ENCODE measurements around the gene LRBA. TPM values are rescaled to one million over a fixed set of nuclear protein-coding genes. Genes with fewer than 3 reads are reported as not detected.

The LRBA gene
- total RNA-seq, 2 donors from 2014 or later, result 30.9 to 33.7 TPM

DNA sequence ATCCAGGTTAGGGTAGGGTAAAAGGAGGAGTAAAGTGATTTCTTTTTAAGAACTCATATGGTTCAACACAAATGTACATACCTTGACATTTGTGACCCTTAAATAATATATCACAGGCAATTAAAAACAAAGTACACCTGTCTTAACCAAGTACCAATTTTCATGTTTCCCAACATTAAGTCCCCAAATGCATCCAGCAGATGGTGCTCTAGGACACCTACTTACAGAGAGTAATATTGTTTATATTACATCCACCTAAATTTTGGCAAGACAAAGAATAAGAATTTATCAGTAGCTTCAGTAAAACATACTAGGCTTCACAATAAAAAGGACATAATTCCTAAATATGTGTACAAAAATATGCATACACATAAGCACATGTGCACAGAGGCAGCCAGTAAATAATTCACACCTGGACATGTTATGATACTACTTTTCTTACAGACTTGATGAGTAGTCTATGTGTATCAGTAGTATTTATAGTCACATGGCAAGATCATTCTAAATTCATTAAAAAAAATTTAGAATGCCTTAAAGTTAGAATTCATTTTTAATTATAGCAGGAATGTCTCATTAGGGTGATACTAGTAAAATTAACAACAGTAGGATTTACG lies 717.1 kb downstream of the LRBA start:
- no peak for ATAC-seq (ENCODE audit: insufficient number of reproducible peaks, low FRiP score, low read depth)
- Histone ChIP-seq H3K36me3 (no peaks in the 10 kb centered on the region), H3K9me3 (no peaks in the 10 kb centered on the region), H3K27me3 (replicated peaks; ENCODE audit: insufficient read depth) (no peaks in the 10 kb centered on the region), H3K4me1 (ENCODE audit: control insufficient read depth in 1 of 2, low read depth in 2 of 2) (no peaks in the 10 kb centered on the region), H3K27ac (no peak overlapping the region), H3K4me3 (no peak overlapping the region)
- no peak for DNase-seq (ENCODE audit: low spot score)
- TF ChIP-seq, protein P1, sequence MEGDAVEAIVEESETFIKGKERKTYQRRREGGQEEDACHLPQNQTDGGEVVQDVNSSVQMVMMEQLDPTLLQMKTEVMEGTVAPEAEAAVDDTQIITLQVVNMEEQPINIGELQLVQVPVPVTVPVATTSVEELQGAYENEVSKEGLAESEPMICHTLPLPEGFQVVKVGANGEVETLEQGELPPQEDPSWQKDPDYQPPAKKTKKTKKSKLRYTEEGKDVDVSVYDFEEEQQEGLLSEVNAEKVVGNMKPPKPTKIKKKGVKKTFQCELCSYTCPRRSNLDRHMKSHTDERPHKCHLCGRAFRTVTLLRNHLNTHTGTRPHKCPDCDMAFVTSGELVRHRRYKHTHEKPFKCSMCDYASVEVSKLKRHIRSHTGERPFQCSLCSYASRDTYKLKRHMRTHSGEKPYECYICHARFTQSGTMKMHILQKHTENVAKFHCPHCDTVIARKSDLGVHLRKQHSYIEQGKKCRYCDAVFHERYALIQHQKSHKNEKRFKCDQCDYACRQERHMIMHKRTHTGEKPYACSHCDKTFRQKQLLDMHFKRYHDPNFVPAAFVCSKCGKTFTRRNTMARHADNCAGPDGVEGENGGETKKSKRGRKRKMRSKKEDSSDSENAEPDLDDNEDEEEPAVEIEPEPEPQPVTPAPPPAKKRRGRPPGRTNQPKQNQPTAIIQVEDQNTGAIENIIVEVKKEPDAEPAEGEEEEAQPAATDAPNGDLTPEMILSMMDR (IDR thresholded peaks at IDR 0.05), result peak; percentile 60

DNA sequence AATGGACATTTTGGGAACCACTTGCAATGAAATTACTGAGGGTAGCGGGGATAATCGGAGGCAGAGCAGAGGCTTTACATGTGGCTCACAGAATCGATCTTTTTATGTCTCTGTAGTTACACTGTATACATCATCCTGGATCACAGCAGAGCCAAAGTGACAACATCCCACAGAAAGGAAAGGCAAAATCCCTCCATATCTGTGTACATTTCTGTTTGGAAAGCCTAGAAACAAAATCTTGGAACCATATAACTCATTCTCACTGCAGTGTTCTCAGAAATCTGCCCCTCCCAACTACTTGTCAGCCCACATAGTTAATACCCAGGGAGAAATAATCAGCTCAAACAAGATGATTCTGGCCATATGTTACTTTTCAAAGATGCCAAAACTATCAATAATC lies 725.2 kb downstream of the LRBA start:
- no peak for ATAC-seq (ENCODE audit: insufficient number of reproducible peaks, low FRiP score, low read depth)
- Histone ChIP-seq H3K9me3 (no peaks in the 10 kb centered on the region), H3K4me1 (ENCODE audit: control insufficient read depth in 1 of 2, low read depth in 2 of 2) (peaks cover 0 to 4% of the 10 kb centered on the region in 2 donors), H3K36me3 (no peaks in the 10 kb centered on the region), H3K27ac (no peak overlapping the region), H3K4me3 (no peak overlapping the region), H3K27me3 (replicated peaks; ENCODE audit: insufficient read depth) (no peaks in the 10 kb centered on the region)
- DNase-seq (ENCODE audit: low spot score), result no peak
- TF ChIP-seq, protein P1 (IDR thresholded peaks at IDR 0.05), result no peak

DNA sequence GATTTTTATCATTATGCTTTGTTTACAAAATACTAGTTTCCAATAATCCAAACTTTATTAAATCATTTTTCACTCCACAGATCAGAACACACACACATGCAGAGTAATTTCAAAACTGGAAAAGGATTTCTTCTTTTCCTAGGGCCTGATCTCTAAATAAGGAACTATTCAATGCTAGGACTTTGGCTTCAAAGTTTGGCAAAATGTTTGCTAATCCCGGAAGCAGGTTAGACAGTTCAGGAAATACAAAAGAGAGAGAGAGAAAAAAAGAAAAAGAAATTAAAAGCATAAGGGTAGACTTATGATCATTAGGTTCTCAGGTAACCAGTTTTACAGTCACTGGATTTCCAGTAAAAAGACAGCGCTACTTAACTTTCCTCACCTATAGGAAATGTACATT lies 725.9 kb downstream of the LRBA start:
- H3K27ac ChIP-seq, result no peak overlapping the region
- no peaks in the 10 kb centered on the region for H3K9me3 ChIP-seq
- H3K27me3 ChIP-seq (replicated peaks; ENCODE audit: insufficient read depth), result no peaks in the 10 kb centered on the region
- no peaks in the 10 kb centered on the region for H3K36me3 ChIP-seq
- ATAC-seq (ENCODE audit: insufficient number of reproducible peaks, low FRiP score, low read depth) (no peak), DNase-seq (ENCODE audit: low spot score) (no peak)
- no peak overlapping the region for H3K4me3 ChIP-seq
- TF ChIP-seq, protein P1 (IDR thresholded peaks at IDR 0.05), result no peak
- H3K4me1 ChIP-seq (ENCODE audit: control insufficient read depth in 1 of 2, low read depth in 2 of 2), result peaks cover 0 to 4% of the 10 kb centered on the region in 2 donors

DNA sequence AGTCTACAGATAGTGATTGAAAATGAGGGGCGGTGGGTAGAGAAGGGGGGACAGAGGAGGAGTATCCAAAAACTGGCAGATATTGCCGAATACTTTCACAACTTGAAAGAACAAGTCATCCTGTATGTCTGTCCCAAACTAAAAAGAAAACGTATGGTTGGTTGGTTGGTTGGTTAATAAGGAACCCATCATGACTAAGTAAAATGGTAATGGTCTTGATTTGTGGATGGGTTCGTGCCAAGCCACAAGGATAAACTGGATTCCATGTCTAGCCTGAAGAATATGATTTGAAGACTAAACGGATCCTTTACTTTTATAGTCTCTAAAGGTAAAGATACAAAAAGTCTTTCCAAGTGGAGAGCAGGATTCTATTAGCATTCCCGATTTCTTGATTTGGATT lies 728.4 kb downstream of the LRBA start:
- Histone ChIP-seq H3K4me3 (no peak overlapping the region), H3K4me1 (ENCODE audit: control insufficient read depth in 1 of 2, low read depth in 2 of 2) (peaks cover 0 to 4% of the 10 kb centered on the region in 2 donors), H3K27me3 (replicated peaks; ENCODE audit: insufficient read depth) (no peaks in the 10 kb centered on the region), H3K27ac (no peak overlapping the region), H3K36me3 (no peaks in the 10 kb centered on the region), H3K9me3 (no peaks in the 10 kb centered on the region)
- DNase-seq (ENCODE audit: low spot score) (no peak), ATAC-seq (ENCODE audit: insufficient number of reproducible peaks, low FRiP score, low read depth) (no peak)
- TF ChIP-seq, protein P1 (IDR thresholded peaks at IDR 0.05), result no peak

DNA sequence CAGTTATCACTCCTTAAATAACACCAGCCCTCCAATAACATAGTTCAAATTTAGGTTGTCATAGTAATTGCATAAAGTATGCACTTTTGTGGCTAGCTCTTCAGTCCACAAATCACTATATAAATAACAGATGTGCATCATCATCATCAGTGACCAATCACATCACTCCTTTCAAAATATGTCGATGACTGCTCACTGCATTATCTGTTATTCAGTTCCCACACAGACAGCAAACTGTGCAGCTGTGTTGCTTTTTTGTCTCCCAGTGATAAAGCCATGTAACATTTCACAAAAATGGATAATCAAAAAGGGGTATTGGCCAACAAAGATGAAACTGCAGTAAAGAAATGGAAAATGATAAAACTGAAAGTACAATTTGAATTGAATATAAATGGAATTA lies 731.4 kb downstream of the LRBA start:
- no peak for ATAC-seq (ENCODE audit: insufficient number of reproducible peaks, low FRiP score, low read depth)
- Histone ChIP-seq H3K27ac (no peak overlapping the region), H3K4me3 (no peak overlapping the region), H3K4me1 (ENCODE audit: control insufficient read depth in 1 of 2, low read depth in 2 of 2) (no peaks in the 10 kb centered on the region), H3K27me3 (replicated peaks; ENCODE audit: insufficient read depth) (no peaks in the 10 kb centered on the region), H3K9me3 (no peaks in the 10 kb centered on the region), H3K36me3 (no peaks in the 10 kb centered on the region)
- TF ChIP-seq, protein P1 (IDR thresholded peaks at IDR 0.05), result no peak
- DNase-seq (ENCODE audit: low spot score), result no peak

Measured in thoracic aorta (tissue), 2 donors.